ENCODE results near the gene TAS2R16. TPM values are rescaled to one million over a fixed set of nuclear protein-coding genes. Genes with fewer than 3 reads are reported as not detected.

TAS2R16 gene
- total RNA-seq, 4 donors from 2014 or later: not detected

DNA sequence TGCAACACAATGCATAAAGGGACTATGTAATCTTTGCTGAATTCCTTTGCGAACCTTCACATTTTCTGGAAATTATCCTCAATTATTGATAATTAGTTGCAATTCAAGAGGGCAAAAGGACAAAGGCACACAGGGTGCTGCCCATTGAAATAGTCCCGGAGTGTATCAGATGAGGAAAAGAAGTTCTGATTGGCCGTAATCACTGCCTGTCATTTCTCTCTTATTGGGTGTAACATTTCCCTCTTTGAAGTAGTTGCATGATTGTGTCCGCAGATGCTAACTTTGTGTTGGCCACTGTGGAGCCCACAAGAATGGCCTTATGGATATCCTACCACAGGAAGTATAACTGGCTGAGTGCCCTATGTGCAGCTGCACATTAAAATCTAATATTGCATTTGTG, 35.1 kb upstream of the TAS2R16 start:
- peaks cover 4% of the 10 kb centered on the region for H3K9me3 ChIP-seq
- WGBS: 91% methylated on average over 4 of the region's 4 CpGs
- H3K27me3 ChIP-seq: no peaks in the 10 kb centered on the region
- no peak for TF ChIP-seq POLR2A (IDR thresholded peaks at IDR 0.05)
- TF ChIP-seq EP300 (IDR thresholded peaks at IDR 0.05): no peak
- no peak for TF ChIP-seq POLR2AphosphoS5 (IDR thresholded peaks at IDR 0.05)
- TF ChIP-seq, protein P1, sequence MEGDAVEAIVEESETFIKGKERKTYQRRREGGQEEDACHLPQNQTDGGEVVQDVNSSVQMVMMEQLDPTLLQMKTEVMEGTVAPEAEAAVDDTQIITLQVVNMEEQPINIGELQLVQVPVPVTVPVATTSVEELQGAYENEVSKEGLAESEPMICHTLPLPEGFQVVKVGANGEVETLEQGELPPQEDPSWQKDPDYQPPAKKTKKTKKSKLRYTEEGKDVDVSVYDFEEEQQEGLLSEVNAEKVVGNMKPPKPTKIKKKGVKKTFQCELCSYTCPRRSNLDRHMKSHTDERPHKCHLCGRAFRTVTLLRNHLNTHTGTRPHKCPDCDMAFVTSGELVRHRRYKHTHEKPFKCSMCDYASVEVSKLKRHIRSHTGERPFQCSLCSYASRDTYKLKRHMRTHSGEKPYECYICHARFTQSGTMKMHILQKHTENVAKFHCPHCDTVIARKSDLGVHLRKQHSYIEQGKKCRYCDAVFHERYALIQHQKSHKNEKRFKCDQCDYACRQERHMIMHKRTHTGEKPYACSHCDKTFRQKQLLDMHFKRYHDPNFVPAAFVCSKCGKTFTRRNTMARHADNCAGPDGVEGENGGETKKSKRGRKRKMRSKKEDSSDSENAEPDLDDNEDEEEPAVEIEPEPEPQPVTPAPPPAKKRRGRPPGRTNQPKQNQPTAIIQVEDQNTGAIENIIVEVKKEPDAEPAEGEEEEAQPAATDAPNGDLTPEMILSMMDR (IDR thresholded peaks at IDR 0.05): no peak
- H3K27ac ChIP-seq: no peak overlapping the region
- DNase-seq (ENCODE audit: low spot score in 2 of 2): no peak
- no peak overlapping the region for H3K4me3 ChIP-seq
- no peaks in the 10 kb centered on the region for H3K36me3 ChIP-seq
- no peaks in the 10 kb centered on the region for H3K4me1 ChIP-seq

DNA sequence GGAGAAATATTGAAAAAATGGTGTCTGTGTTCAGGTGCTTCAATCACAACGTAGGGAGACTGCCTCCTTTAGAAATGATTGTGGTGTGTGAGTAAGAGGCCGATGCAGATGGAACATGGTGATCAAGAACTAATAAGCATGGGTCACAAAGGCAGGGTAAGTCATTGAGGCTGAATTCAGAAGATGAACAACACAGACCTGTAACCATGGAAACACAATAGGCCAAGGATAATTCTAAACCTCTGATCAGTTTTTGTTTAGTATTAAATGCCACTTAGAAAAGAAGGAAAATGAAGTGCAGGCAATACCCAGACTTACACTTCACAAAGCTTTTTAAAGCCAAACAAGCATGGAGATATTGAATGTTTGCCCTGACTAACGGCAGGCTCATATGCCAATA, 32.8 kb upstream of the TAS2R16 start:
- H3K4me1 ChIP-seq: no peaks in the 10 kb centered on the region
- H3K4me3 ChIP-seq: no peak overlapping the region
- 76% methylated on average over 3 of the region's 3 CpGs for WGBS
- H3K36me3 ChIP-seq: no peaks in the 10 kb centered on the region
- DNase-seq (ENCODE audit: low spot score in 2 of 2): no peak
- TF ChIP-seq POLR2AphosphoS5 (IDR thresholded peaks at IDR 0.05) (no peak), POLR2A (IDR thresholded peaks at IDR 0.05) (no peak)
- H3K27me3 ChIP-seq: no peaks in the 10 kb centered on the region
- no peak overlapping the region for H3K27ac ChIP-seq
- H3K9me3 ChIP-seq: peaks cover under 1% of the 10 kb centered on the region

DNA sequence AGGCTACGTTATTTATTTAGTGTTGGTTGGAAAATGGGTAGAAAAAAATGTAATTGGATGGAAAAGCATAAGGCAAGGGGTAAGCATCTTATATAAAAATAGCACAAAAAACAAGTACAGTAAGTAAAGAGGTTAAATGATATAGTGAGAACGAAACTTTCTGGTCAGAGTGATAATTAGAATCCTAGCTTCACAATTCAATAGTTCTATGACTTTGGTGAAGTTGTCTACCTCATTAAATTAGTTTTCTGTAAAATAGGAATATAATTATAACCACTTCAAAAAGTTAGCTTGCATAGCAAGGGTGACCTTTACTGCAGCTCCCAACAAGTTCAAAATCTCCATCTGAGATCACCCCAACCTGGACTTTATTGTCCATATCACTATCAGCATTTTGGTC, 30.8 kb upstream of the TAS2R16 start:
- no peak for TF ChIP-seq POLR2A (IDR thresholded peaks at IDR 0.05)
- no peak overlapping the region for H3K4me3 ChIP-seq
- WGBS: 87% methylated on average over 2 of the region's 2 CpGs
- no peaks in the 10 kb centered on the region for H3K27me3 ChIP-seq
- no peak for DNase-seq (ENCODE audit: low spot score in 2 of 2)
- H3K27ac ChIP-seq: no peak overlapping the region
- H3K4me1 ChIP-seq: no peaks in the 10 kb centered on the region
- peaks cover 1% of the 10 kb centered on the region for H3K9me3 ChIP-seq
- no peaks in the 10 kb centered on the region for H3K36me3 ChIP-seq

DNA sequence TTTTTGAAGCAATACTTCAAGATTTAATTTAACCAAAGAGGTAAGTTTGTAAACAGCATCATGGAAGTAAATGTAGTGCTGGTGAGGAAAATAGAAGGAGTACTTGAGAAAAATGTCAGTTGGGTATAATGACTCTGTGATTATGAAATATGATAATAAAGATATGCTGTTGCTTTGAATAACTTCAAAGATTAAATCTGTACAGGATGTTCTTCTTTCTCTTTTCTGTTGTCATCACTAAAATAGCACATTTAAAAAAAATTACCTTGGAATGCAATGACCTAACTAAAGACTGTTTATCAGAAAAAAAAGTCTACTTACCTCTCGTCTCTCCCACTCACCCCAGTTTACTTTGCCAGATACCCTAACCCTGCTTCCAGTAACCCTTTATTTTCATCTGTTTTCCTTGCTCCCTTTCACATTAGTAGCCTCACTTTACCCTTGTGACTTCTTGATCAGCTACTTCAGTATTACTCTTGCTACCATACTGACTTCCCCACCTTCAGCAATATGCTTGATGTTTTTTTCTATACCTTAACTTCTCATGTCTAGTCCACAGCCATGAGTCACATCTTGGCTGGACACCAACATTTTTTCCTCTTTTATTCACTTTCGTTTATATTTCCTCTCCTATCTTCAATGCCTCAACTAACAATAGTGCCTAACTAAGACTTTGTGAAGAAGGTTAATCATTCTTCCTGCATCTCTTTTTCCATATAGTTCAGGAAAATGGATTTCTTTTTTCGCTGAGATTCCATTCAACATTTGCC, 29.7 kb upstream of the TAS2R16 start:
- WGBS: 55% methylated on average over 3 of the region's 3 CpGs
- TF ChIP-seq, protein P1 (IDR thresholded peaks at IDR 0.05): no peak
- no peak for TF ChIP-seq POLR2A (IDR thresholded peaks at IDR 0.05)
- TF ChIP-seq EP300 (IDR thresholded peaks at IDR 0.05): no peak
- TF ChIP-seq POLR2AphosphoS5 (IDR thresholded peaks at IDR 0.05): no peak

DNA sequence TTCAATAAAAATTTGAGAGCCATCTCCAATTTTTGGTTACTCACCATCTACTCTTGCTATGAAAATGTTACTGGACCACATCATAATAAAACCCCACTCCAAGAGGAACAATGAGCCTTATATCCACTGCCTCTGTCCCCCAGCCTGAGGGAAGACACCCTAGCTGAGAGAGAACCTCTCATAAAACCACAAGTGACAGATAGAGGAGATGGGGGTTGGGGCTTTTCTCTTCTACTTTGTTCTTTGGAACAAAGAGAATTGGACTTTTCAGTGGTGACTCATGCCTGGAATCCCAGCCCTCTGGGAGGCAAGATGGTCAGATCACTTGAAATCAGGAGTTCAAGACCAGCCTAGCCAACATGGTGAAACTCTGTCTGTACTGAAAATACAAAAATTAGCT, 27.6 kb upstream of the TAS2R16 start:
- Histone ChIP-seq H3K36me3 (no peaks in the 10 kb centered on the region), H3K4me1 (no peaks in the 10 kb centered on the region), H3K27me3 (no peaks in the 10 kb centered on the region), H3K9me3 (peaks cover 15% of the 10 kb centered on the region), H3K27ac (no peak overlapping the region), H3K4me3 (no peak overlapping the region)
- no peak for DNase-seq (ENCODE audit: low spot score in 2 of 2)
- TF ChIP-seq, protein P1 (IDR thresholded peaks at IDR 0.05): no peak
- no peak for TF ChIP-seq EP300 (IDR thresholded peaks at IDR 0.05)
- no peak for TF ChIP-seq POLR2AphosphoS5 (IDR thresholded peaks at IDR 0.05)
- TF ChIP-seq POLR2A (IDR thresholded peaks at IDR 0.05): no peak

More for the DNA sequence above, 29.7 kb upstream of the TAS2R16 start:
- no peak for DNase-seq (ENCODE audit: low spot score in 2 of 2)
- Histone ChIP-seq H3K4me3 (no peak overlapping the region), H3K27ac (no peak overlapping the region), H3K4me1 (no peaks in the 10 kb centered on the region), H3K27me3 (no peaks in the 10 kb centered on the region), H3K9me3 (peaks cover 6% of the 10 kb centered on the region), H3K36me3 (no peaks in the 10 kb centered on the region)

DNA sequence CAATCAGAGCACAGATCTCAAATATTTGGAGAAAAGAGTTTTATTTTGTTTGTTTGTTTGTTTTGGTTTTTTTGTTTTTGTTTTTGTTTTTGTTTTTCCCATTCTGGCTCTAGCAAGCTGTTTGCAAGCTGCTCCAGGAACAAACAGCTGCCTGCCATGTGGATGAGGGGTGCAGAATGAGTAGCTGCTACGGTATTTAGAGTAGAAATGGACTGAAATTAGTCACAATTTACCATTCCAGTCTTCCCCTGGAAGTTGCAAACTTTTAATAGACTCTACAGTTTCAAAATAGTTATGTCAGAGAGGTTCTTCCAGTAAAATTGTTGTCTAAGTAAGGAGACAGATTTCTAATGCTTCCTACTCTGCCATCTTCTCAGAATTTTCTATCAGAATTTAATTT, 27.1 kb upstream of the TAS2R16 start:
- peaks cover 15% of the 10 kb centered on the region for H3K9me3 ChIP-seq
- WGBS: 59% methylated on average over 1 of the region's 1 CpG
- H3K4me1 ChIP-seq: no peaks in the 10 kb centered on the region
- DNase-seq (ENCODE audit: low spot score in 2 of 2): no peak
- no peak overlapping the region for H3K27ac ChIP-seq
- no peaks in the 10 kb centered on the region for H3K36me3 ChIP-seq
- H3K4me3 ChIP-seq: no peak overlapping the region
- TF ChIP-seq POLR2AphosphoS5 (IDR thresholded peaks at IDR 0.05): no peak
- no peak for TF ChIP-seq POLR2A (IDR thresholded peaks at IDR 0.05)
- TF ChIP-seq, protein P1 (IDR thresholded peaks at IDR 0.05): no peak
- no peak for TF ChIP-seq EP300 (IDR thresholded peaks at IDR 0.05)
- H3K27me3 ChIP-seq: no peaks in the 10 kb centered on the region
